Amniotic epithelial cell (primary cell): ENCODE measurements around the gene MEI1.

Source experiments
- DNase-seq: peaks from one replicate; pipeline ENCODE4 v3.0.0-alpha.2; 2010; ENCODE audit warnings: low read depth

The MEI1 gene

GRCh38 chr22:41782751-41783150, 83.4 kb downstream of the MEI1 start:
- DNase-seq: no peak

GRCh38 chr22:41787331-41787730, 88.0 kb downstream of the MEI1 start:
- no peak for DNase-seq

GRCh38 chr22:41793871-41794270, 94.6 kb downstream of the MEI1 start:
- DNase-seq: no peak

GRCh38 chr22:41798736-41799135, 99.4 kb downstream of the MEI1 start:
- DNase-seq: no peak

- peak; percentile 7 for DNase-seq
Measured at GRCh38 chr22:41799486-41800347, 100.4 kb downstream of the MEI1 start.

GRCh38 chr22:41800348-41801146, 101.2 kb downstream of the MEI1 start, which contains the start of gene CCDC134:
Gene CCDC134 (plus strand): TSS chr22:41800679. CDS start chr22:41808891, 8,212 bp downstream.
- DNase-seq: peak; percentile 68

- DNase-seq: no peak
Measured at GRCh38 chr22:41801147-41801819, 102.0 kb downstream of the MEI1 start.

- peak; percentile 28 for DNase-seq
Measured at GRCh38 chr22:41801886-41802285, 102.6 kb downstream of the MEI1 start.

GRCh38 chr22:41805639-41806038, 106.3 kb downstream of the MEI1 start:
- no peak for DNase-seq

GRCh38 chr22:41808400-41808799, 109.1 kb downstream of the MEI1 start:
- DNase-seq: no peak

- no peak for DNase-seq
Measured at GRCh38 chr22:41810022-41810421, 110.7 kb downstream of the MEI1 start.

GRCh38 chr22:41812805-41813545, 113.7 kb downstream of the MEI1 start:
- no peak for DNase-seq

- DNase-seq: no peak
Measured at GRCh38 chr22:41813726-41814410, 114.6 kb downstream of the MEI1 start.

GRCh38 chr22:41815716-41816115, 116.4 kb downstream of the MEI1 start:
- no peak for DNase-seq

- DNase-seq: no peak
Measured at GRCh38 chr22:41816241-41816640, 116.9 kb downstream of the MEI1 start.

GRCh38 chr22:41816871-41817270, 117.6 kb downstream of the MEI1 start:
- no peak for DNase-seq

- DNase-seq: no peak
Measured at GRCh38 chr22:41818011-41818410, 118.7 kb downstream of the MEI1 start.

- DNase-seq: peak; percentile 83
Measured at GRCh38 chr22:41818596-41818995, 119.3 kb downstream of the MEI1 start.

- DNase-seq: no peak
Measured at GRCh38 chr22:41819257-41819656, 120.0 kb downstream of the MEI1 start.

GRCh38 chr22:41820447-41820846, 121.1 kb downstream of the MEI1 start:
- no peak for DNase-seq
